ENCODE data around the gene UGT1A3.

Gene UGT1A3

GRCh38 chr2:233817361-233817911 is 88.6 kb downstream of the UGT1A3 start:
- DNase-seq (ENCODE audit: low read depth), result no peak

DNA sequence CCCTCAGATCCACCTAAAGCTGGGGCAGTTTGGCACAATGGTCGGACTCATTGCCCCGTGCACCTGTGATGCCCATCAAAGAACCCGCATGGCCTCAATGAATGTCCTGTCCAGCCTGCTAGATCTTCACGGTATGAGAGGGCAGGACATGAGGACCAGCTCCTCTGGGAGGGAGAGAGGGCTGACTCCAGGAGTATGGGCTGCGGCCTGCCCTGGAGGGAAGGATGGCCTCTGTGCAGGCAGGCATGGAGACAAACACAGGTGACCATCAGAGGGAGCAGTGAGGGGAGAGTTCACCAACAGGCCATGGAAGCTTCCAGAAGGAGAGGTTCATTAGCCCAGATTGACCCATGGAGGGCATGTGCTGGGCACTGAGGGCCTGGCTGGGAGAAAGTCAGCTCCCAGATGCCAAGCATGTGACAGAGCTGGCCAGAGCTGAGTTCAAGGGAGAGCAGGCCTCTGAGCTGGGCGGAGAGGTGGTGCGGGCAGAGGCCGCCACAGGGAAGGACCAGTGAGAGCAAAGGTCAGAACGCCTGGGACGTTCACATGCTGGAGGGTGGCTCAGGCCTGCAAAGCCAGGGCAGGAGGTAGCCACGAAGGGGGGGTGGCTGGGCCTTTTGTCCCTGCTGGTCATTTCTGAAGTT is 89.3 kb downstream of the UGT1A3 start:
- no peak for DNase-seq (ENCODE audit: low read depth)

- DNase-seq (ENCODE audit: low read depth), result no peak
These were observed 90.1 kb downstream of the UGT1A3 start for GRCh38 chr2:233818639-233819621.

- no peak for DNase-seq (ENCODE audit: low read depth)
These were observed 91.3 kb downstream of the UGT1A3 start for GRCh38 chr2:233819884-233820773.

DNA sequence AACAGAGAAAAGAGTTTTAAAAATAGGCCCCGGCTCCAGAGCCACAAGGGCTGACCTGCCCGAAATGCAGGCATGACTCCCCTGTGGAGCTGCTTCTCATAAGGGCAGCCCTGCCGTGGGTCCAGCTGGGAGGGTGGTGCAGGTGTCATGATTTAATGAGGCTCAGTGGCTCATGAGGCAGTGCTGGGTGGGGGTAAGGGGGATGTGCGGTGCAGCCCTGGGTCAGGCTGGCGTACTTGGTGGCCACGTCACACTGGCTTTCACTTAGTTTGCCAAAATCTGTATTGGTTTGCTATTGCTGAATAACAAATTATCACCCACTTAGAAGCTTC is 91.9 kb downstream of the UGT1A3 start:
- DNase-seq (ENCODE audit: low read depth), result no peak

DNA sequence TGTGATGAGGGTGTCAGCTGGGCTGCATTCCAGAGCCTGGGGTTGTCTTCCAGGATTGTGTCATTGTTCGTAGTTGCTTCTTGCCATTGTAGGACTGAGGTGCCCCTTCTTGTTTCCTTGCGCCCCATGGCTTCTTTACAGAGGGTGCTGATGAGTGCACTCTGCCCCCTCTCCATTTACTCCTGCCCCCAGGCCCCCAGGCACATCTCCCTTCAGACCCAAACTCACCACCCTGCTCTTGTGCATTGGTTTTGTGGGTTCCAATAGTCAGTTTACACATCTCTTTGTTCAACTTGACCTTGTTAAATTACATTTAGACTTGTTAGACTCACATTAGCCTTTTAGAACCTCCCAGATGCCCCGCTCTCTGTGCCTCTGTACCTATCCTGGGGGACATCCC is 92.4 kb downstream of the UGT1A3 start:
- no peak for DNase-seq (ENCODE audit: low read depth)

DNA sequence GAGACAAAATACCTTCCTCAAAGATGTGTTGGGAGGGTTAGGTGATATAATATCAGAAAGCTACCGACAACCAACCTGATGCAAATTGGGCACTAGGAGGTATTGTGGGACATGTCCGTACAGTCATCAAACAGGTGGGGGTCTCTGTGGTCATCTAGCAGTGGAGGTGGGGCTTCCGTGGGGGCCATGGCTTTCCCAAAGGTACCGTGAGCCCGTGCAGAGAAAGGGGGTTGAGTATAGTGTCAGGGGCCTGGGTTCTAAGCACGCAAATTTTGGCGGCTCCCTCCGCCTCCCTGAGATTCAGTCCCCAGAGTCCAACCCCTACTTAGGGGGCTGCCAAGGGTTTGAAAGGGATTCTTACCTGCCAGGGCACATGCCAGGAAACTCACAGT is 92.9 kb downstream of the UGT1A3 start:
- no peak for DNase-seq (ENCODE audit: low read depth)

- DNase-seq (ENCODE audit: low read depth), result no peak
These were observed 93.4 kb downstream of the UGT1A3 start for GRCh38 chr2:233822101-233822771.

Data from stimulated activated CD8-positive, alpha-beta memory T cell treated with anti-CD3 and anti-CD28 coated beads, Interleukin-15, amount 100 ng/mL, for 1 hour (primary cell).